ENCODE results near the gene OPALIN. TPM values are rescaled to one million over a fixed set of nuclear protein-coding genes. Genes with fewer than 3 reads are reported as not detected.
"Not testable (repeated sequence)": the region's sequence is repeated elsewhere in the genome, so short reads cannot be mapped to it uniquely, and the experiment has no call there.

OPALIN gene
- total RNA-seq, 1 experiment from 2014 or later = not detected

DNA sequence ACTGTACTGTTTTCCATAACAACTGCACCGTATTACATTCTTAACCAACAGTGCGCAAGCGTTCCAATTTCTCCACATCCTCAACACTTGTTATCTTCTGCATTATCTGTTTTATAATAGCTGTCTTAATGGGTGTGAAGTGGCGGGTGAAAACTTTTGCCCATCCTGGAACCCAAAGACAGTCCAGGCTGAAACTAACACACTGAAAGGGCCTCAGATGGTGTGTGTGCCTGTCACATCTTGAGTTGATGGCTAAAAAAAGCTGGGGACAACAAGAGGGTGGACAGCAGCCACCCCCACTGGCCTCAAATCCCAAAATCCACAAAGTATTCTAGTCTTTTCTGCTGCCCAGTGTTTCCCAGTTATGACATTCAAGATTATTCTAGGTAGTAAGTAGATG lies 19.4 kb downstream of the OPALIN start:
- no peak for DNase-seq (ENCODE audit: low read depth)

DNA sequence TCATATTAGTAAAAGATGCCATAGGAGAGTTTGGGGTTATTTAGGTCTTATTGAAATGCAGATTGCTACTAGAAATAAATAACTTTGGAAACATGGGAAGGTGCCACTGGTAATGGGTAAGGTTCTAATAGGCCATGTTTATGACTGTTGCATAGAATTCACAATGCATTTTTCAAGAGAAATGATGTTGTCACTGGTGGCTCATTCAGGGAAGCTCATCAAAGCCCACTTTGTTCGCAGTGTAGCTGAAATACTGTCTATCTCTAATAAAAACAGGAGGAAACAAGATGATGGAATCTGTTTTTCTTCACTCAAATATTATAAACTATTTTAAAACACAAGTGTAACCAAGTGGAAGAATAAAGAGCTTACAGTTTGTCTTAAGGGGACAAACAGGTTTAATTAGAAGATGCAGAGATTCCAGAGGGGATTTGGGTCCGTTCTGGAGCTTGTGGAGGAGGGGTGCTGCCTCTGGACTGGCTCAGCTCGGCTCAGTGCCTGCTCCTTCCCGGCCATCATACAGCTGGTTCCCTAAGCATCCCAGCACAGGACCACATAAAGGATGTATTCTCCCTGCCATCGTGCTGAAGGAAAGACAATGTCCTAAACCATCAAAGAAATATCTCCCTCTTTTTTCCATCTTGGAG lies 20.4 kb downstream of the OPALIN start:
- DNase-seq (ENCODE audit: low read depth) = no peak

DNA sequence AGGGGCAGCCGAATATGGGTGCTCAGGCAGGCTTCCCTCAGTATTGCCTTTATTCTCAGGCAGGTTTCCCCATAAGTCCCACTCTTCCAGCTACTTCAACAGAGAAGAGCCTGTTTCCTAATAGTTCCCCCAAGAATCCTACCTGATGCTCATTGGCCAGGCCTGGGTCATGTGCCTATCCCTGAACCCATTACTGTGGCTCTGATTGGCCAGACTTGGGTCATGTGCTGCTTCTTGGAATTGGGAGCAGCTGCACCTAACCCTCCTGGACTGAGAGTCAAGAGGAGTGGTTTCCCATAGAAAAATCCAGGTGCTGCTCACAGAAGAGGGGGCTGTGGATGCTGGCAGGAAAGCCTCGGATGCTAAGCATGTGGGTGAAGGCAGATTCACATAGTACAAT lies 21.7 kb downstream of the OPALIN start:
- DNase-seq (ENCODE audit: low read depth) = no peak

DNA sequence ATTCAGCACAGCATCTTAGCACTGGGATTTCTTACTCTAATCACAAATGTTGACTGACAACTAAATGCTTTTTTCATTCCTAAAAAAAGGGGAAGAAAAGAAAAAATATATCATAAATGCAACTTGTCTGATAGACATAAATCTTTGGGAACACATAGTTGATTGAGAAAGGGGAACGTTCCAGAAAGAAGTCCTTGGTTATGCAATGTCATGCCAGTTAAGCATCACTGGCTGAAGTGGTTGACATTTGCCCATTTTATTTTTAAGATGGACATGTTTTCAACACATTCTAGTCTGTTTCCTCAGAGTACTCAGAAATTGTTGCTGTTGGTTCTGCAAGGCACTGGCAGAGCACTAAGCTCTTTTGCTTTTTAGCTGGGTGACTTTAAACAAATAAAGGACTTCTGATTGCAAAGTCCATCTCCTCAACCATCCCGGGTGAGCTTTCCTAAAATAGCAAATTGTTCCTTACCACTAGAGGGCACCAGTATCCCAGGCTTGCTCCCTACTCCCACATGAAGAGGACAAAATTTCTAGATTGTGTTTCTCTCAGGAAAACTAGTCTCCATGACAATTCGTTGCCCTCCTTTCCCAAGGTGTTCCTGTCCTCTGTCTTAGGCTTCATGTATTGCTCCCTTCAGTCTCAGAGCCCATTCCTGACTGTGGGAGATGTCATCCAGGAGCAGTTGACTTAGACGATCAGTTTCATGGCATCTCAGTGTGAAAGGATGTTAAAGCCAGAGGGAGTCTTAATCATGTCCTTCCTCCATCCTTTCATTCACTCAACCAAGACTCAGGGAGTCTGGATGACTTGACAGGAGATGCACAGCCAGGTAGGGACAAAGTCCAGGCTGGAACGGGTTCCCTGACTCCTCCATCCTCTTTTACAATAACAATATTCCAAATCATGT lies 23.9 kb downstream of the OPALIN start:
- peak; percentile 21 for DNase-seq (ENCODE audit: low read depth)

DNA sequence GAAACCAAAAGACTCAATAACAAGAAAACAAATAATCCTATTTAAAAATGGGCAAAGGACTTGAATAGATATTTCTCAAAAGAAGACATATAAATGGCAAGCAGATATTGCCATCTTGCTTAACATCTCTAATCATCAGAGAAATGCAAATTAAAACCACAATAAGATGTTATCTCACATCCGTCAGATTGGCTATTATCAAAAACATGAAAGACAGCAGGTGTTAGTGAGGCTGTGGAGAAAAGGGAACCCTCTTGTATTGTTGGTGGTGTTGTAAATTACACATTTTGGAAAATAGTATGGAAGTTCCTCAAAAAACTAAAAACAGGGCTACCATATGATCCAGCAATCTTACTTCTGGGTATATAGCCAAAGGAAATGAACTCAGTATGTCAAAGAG lies 25.7 kb downstream of the OPALIN start:
- DNase-seq (ENCODE audit: low read depth) = no peak

DNA sequence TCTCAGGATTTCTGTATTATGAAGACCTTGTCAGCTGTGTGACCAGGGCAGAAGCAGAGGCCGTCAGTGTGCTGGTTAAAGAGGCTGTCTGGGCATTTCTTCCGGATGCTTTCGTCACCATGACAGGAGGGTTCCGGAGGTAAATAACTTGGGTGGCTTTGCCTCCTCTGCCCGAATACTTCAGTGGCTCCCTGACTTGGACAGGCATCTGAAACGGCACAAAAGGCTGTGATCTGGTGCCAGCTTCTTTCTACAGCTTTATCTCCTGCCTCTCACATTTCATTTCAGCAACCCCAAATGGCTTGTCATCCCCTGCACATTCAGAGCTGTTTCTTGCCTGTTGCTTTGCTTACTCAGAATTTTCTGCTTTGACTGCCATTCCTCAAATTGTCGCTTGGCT lies 31.3 kb downstream of the OPALIN start:
- no peak for DNase-seq (ENCODE audit: low read depth)

DNA sequence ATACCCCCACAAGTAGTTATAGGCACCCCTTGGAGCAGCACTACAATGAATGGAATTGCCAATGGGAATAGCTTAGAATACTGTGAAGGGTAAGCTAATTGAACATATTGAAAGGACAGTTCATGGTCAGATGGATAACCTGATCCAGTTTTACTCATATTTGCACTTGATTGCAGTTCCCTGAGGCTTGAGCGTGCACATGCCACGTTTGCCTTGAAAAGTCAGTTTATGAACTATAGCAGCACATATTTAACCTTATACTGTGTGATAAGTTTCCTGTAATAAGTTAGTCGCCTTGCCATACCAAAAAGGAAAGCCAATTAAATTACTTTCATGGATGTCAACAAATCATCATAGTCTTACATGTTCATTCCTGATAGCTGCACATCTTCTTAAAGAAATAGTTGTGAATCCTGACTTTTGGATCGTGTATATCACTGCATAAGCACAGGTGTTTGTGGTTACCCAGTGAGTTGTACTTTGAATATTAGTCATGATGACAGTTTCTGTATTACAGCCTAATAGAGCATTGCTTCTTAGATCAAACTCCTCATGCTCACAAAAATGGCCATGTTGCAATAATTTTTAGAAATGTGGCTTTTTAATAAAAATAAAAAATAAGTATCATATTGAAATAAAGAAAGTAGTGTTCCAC lies 33.0 kb downstream of the OPALIN start:
- DNase-seq (ENCODE audit: low read depth) = peak; percentile 5

DNA sequence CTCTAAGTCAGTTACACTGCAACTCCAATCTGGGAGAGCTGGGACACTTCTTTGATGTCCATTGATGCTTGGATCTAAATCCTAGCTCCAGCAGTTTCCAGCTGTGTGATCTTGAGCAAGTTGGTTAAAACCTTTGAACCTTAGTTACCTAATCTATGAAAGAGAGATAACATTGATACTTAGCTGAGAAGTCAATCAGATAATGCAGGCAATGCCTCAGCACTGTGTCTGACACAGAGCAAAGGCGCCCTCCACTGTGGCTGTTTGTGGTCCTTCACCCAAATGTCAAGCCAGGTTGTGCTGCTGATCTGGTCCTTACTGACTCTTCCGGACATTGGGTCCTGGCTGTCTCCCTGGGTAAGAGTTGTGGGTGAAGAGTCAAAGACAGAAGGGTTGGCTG lies 34.4 kb downstream of the OPALIN start:
- no peak for DNase-seq (ENCODE audit: low read depth)

DNA sequence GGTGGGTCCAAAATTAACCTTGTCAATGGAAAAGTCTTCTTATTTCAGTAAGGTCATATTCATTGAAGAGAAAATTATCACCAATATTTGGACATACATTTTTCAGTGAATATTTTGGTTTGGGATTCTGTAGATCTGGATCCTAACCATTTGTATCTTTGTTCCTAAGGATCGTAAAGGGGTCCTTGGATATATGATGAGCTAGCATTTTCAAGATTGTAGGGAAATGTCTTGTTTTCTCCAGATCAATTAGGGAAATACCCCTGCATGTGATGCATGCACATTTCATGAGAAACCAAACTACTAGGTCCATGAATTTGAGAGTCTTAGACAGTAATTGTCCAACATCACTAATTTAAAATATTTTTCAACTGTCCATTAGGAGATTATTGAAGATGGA lies 36.5 kb downstream of the OPALIN start:
- no peak for DNase-seq (ENCODE audit: low read depth)

DNA sequence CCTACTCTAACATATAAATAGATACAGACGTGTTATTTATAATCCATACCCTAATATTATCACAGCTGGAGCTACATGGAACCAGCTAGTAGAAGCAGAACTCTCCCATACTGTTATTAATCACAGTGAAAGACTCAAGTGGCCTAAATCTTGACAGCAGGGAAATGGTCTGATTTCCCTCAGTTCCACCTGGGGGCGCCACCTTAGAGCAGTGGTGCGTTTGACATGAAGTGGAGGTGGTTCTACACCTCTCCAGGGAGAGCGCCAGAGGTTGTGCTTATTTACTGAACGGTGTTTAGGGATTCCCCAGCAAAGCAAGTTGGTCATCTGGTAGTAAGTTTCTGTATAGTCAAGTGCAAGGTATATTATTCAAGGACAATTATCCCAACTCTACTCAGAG lies 37.0 kb downstream of the OPALIN start:
- no peak for DNase-seq (ENCODE audit: low read depth)

DNA sequence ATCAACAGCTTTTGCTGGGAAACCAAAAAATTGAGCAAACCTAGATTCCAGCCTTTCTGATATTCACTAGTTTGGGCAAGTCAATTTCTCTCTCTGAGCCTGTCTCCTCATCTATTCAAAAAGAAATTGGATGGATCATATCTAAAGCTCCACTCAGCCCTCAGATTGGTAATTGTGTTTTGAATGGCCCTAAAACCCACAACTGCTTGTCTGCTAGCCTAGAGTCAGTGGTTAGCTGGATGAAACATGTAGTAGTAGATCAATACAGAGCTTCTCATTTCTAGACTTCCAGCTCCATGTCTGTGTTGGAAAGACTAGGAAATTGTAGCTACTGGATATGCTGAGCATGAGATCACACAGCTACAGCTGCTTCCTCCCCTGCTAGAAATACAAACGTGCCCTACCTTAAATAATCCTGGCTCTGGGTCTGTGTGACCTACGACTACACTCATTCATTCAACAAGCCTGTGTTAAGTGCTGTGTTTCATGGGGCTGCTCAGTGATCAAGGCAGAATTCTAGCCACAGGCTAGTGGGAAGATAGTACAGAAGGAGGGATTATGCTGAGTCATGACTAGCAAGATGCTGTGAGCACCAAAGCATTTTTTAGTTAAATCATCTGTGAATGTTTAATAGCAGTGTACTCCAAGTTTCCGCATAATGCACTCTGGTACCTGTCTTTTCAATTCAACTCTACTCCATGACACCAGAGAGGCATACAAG lies 38.9 kb downstream of the OPALIN start:
- DNase-seq (ENCODE audit: low read depth) = no peak

DNA sequence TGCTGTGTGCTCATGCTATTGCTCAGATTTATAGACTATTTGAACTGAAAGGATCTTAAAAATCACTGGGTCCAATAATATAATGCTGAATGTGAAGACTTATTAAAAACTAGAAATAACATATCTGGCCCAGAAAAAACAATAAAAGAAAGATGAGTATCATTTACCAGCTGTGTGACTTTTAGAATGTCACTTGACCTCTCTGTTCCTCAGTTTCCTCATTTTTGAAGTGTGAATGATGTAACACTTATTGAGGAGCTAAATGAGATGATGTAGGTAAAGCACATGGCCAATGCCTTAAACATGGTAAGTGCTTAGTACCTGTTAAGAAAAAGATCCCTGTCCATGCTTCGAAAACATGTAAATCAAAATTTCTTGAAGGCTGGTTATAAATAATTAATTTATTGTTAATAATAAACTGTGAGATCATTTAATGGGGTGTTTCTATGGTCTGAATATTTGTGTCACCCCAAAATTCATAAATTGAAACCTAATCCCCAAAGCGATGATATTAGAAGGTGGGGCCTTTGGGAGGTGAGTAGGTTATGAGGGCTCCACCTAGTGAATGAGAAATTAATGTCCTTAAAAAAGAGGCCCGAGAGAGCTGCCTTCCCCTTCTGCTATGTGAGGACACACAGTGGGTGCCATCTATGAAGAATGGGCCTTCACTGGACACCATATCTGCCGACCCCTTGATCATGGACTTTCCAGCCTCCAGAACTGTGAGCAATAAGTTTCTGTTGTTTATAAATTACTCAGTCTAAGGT lies 41.6 kb downstream of the OPALIN start:
- DNase-seq (ENCODE audit: low read depth) = no peak

DNA sequence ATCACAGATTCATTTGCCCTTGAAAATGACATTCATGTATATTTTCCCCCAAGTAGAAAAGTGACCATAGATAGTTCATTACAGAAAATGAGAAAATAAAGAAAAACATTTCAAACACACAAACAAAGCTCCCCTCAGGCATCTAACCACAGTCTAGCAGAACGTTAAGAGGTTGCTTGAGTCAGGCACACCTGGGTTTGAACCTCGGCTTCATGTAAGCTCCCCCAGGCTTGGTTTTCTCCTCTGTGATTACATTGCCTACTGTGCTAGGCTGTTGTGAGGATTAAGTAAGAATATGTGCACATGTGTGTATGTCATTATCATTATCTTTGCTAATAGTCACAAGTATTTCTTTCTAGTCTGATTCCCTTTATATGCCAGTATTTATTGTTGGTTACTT lies 45.5 kb downstream of the OPALIN start:
- no peak for DNase-seq (ENCODE audit: low read depth)

DNA sequence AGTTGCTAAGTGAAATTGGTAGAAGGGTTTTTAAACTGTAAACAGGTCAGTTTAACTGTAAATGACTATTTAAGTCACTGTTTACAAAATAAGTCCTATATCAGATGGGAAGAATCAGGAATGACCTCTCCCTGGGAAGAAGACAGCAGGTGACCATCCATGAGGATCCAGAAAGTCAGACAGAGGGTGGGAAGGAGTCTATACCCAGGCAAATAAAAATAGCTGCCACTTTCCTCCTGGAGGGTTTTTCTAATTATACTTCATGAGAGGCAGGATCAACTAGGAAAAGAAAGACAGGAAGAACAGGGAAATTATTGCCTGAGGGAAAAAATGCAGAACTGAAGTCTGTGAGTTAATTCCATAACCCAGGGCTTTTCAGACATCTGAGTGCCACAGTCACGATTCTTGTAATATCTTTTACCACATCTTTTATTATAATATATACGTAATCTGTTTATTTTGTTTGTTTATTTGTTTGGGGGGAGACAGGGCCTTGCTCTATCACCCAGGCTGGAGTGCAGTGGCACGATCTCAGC lies 47.6 kb downstream of the OPALIN start:
- DNase-seq (ENCODE audit: low read depth) = no peak

DNA sequence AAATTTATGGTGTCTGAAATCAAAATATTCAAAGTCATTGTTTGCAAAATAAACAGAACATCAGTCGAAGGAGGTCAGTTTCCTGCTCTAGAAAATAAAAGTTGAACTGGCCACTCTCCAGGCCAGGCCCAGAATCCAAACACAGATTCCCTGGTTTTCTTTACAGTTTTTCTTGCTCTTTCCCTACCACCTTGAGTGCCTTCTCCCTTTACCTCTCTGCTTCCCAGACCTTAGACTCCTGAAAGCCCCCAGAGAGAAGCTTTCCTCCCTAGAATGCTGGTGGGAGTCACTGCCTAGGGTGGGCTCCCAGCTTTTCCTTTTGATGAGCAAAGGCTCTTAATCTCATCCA lies 48.5 kb downstream of the OPALIN start:
- no peak for DNase-seq (ENCODE audit: low read depth)

DNA sequence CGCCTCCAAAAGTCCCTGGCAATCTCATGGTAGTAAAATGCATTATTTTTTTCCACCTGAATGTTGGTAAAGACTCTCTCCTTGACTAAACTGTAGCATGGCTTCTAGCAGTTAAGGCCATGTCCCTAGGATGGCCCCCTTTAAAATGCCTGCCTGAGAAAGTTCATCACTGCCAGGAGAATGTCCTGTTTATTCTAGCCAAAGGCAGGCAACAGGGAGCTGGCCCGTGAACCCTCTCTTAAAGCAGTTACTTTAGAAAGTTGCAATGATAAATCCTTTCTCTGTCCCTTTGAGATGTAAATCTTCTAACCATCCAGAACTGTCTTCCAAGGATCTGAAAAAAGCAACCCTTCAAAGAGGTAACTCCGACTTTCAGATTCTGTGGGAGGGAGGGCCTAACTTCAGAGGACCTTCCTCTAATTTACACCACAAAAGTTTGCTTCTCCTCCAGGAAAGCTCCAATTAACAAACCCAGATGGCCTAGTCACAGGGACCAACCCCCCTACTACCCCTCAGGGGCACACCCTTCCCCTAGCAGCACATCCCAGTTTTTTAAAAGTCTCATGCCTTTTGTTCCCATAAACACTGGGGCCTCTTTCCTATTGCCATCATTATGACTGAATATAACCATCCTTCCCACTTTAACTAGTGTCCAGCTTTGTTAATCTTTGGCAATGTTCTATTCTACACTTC lies 49.0 kb downstream of the OPALIN start:
- no peak for DNase-seq (ENCODE audit: low read depth)

DNA sequence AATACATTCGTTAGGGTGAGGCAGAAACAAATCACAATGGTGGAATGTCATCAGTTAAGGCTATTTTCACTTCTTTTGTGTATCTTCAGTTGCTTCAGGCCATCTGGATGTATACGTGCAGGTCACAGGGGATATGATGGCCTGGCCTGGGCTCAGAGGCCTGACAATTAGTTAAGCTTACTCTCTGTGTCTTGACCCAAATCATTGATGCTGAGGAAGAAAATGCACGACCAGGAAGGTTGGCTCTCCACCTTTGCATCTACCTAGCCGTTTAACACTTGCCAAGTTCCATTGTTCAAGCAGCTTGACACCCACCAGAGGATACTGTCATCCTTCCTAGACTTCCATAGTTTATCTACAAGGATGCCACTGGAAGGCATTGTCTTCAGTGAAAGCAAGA lies 49.9 kb downstream of the OPALIN start:
- DNase-seq (ENCODE audit: low read depth) = not testable (repeated sequence)

DNA sequence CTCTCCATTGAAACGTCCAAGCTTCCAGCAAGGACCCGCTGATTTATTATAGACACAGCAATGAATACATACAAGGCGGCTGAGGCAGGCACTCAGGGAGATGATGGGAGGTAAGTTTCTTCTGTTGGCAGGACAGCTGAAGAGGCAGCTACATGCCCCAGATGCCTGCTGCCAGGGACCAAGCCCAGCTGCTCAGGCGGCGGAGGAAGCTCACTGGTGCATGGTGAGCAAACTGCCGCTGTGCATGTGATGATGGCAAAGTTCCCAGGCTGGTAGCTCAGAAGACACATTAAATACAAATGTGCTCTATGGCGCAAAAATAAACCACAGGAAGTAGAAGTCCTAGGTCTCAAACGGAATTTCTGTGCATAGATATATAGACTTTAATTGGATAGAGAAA lies 52.3 kb downstream of the OPALIN start:
- DNase-seq (ENCODE audit: low read depth) = peak; percentile 2

DNA sequence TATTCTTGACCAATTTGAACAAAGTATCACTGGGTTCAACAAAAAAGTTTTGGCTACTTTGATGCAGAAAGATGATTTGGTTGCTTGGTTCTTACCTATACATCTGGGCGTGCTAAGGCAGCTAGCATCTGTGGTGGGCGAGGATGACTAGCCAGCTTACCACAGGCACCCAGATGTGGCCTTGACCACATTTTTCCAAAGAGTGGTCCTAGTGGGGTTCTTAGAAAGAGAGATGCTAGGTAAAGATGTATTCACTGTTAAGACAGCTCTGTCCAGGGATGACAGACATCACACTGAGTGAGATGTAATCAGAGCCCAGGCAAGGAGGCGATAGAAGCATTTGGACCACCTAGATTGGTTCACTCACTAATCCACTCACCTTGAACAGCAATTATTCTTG lies 53.8 kb downstream of the OPALIN start:
- DNase-seq (ENCODE audit: low read depth) = no peak

DNA sequence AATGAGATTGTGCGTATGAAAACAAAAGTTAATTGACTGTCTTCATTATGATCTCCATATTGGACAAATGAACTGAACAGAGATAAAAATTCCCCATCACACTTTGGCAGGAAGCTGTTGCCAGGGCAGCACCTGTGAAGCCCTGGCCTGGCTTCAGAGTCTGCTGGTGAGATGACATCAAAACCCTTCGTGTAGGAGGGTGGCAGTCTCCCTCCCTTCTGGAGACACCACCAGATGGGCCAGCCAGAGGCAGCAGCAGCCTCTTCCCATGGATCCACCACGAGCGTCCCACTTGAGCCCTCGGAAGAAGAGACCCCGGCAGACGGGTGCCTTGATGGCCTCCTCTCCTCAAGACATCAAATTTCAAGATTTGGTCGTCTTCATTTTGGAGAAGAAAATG lies 54.6 kb downstream of the OPALIN start, which contains the start of gene DNTT:
Gene DNTT, plus strand, starts transcription at position 205 of the 400 bp plus-strand sequence. Its CDS starts 64 bp downstream, at position 269.
- no peak for DNase-seq (ENCODE audit: low read depth)
